NCI-H524 (cell line): ENCODE data around the gene CSRP1.
"Not testable (repeated sequence)": the region's sequence is repeated elsewhere in the genome, so short reads cannot be mapped to it uniquely, and the experiment has no call there.

Experiments
- DNase-seq, 2 experiments: peaks; one replicate each; lab custom pipeline; 2025; lab: John Stamatoyannopoulos, UW

CSRP1 gene

DNA sequence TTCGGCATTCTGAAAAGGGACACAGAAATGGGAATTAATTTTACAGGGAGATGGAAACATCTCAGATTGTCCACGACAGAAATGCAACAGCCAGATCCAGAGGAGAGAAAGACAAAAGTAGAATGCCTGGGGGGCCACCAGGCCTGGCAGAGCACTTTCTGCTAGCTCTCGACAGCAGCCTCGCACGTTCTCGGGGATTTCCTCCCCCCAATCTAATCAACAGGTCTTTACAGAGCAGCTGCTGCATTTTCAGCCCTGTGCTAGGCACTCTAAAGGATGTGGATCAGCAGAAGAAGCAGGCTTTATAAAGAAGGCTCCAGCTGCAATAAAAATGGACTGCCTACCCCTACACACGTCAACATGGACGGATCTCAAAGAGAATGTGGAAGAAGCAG is 10.6 kb downstream of the CSRP1 start:
- DNase-seq, result no peak

DNA sequence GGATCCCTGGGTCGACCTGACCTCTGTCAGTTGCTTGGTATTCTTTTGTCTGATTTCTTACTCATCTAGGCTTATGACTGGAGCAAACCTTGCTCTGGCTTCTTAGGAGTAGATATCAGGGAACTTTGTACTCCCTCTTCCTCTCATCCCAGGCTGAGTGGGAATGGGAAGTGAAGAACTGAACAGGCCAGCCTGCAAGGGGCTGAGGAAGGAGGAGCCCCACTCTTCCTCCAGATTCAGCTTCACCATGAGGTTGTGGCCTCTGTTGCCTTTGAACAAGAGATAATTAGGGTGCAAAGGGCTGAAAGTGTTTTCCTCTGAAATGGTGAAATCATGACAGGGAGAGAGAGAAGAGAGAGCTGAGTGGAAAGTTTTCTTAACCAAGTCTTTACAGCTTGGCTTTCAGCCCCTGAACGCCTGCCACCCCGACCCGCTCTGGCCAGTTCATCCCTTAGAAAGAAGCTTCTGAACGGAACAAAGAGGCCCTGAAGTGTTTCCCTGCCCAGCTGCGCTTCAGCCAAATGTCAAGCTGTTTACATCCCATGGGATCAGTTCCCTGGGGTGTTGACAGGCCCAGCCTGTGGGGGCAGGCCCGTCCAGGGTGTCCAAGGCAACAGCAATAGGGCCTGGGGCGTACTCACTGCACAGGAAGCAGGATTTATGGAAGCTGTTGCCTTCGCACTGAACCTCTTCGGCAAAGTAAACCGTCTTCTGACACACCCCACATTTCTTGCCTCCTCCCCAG is 11.2 kb downstream of the CSRP1 start:
- DNase-seq, result peak in 1 of 2 experiments; percentile 50

DNA sequence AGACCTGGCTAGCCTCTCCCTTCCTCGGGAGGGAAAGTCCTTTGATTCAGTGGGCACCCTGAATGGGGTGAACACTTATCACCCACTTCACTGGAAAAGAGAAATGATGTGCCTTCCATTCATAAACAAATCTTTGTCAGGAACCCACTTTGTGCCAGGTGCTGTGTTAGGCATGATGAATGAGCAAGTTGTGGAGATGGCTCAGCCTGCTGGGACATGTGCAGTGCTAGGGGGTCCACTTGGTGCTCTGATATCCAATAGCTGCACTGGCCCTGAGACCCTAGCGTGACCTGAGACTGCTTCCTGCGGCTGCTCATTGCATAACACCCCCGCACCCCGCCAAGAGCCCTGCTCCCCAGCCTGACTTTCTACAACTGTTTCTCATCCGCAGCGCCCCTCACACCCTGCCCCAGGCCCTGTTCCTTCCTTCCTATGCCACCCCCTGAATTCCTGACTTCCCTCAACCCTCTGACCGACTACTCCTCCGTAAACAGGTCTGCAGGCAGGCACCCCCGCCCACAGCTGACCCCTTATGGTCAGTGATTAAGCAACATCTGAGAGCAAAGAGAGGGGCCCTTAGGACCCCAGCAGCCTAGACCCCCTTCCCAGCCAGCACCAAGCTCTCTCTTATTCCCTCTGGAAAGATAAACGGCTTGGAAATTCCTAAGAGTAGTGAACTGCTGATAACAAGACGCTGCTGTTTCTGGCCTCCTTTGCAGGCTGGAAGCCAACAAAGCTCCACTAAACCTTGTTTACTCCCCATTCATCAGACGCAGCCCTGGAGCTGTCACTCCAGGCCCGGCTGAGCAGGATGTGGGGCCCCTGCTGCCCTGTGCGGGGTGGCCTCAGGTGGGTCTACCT is 12.9 kb downstream of the CSRP1 start:
- no peak for DNase-seq

DNA sequence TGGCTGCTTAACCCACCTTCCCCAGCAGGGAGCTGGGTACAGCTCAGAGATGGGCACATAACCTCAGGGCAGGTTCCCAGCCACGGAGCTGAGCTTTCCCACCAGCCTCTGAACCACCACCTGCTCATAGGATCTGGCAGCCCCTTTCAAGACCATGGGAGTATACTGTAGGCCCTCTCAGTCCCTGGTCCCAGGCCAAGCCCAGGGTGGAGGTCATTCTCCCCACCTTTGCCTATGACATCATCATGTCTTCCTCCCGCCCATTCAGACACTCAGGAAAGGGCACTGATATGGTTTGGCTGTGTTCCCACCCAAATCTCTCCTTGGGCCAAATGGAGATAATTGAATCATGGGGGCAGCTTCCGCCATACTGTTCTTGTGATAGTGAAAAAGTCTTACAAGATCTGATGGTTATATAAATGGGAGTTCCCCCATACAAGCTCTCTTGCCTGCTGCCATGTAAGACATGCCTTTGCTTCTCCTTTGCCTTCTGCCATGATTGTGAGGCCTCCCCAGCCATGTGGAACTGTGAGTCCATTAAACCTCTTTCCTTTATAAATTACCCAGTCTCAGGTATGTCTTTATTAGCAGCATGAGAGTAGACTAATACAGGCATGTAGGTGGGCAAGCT is 13.8 kb downstream of the CSRP1 start:
- DNase-seq, result not testable (repeated sequence)

DNA sequence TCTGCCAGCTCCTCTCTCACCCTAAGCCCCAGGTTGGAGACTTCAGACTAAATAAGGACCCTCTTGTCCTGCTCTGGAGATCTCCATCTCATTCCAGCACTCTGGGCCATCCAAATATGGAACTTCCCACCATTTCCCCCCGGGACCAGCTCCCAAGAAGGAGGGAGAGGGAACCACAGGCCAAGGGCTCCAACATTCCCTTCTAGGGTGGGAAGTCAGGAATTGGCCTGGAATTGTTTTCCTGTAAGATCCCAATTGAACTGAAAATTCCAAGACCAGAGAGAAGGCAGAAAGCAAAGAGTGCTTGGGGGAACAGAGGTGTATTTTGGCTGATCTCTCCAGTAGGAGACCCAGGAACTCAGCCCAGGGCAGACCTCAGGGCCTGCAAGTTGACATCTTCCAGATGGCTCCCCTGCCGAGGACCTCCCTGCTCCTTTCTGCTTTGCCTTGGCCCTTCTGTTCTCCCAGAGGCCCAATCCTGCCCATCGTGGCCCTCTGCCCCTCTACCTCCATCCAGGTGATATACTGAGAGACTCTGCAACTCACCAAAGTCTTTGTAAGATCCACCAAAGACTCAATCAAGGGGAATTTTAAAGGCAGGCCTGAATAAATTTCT is 14.9 kb downstream of the CSRP1 start:
- DNase-seq, result no peak

DNA sequence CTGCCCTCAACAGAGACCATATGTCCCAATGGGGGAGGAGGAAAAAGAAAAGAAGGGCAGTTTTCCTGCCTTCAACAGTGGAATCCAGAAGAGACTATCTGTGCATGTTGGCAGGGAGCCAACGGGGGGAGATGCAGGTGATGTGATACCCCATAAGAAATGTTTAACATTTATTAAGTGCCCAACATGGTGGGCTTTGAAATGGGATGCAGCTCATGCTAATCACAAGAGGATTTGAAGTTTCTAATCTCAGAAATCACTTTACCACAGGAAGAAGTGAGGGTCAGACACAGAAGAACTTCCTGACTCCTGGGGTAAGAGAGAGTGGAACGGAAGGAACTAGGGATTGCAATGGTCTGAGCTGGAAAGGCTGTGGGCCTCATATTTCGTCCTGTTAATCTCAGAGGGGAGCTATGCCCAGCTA is 16.2 kb downstream of the CSRP1 start:
- no peak for DNase-seq

DNA sequence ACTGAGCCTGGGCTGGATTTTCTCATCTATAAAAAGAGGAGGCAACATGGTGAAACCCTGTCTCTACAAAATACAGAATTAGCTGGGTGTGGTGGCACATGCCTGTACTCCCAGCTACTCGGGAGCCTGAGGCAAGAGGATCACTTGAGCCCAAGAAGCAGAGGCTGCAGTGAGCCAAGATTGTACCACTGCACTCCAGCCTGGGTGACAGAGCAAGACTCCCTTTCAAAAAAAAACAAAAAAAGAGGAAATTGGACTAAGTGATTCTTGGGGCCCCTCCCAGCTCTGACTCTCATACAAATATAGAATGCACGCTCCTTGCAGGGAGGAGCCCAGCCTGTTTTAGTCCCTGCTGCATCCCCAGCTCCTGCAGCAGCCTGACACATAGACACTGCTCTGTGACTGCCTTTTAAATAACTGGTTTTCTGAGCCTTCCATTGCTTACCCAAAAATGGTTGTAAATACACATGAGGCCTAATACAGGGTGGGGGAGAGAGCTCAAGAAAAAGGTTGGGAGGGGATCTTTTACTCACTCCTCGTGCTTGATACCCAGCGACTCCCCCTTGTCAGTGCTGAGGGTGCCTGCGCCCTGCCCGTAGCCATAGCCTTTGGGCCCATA is 17.2 kb downstream of the CSRP1 start:
- DNase-seq, result no peak

DNA sequence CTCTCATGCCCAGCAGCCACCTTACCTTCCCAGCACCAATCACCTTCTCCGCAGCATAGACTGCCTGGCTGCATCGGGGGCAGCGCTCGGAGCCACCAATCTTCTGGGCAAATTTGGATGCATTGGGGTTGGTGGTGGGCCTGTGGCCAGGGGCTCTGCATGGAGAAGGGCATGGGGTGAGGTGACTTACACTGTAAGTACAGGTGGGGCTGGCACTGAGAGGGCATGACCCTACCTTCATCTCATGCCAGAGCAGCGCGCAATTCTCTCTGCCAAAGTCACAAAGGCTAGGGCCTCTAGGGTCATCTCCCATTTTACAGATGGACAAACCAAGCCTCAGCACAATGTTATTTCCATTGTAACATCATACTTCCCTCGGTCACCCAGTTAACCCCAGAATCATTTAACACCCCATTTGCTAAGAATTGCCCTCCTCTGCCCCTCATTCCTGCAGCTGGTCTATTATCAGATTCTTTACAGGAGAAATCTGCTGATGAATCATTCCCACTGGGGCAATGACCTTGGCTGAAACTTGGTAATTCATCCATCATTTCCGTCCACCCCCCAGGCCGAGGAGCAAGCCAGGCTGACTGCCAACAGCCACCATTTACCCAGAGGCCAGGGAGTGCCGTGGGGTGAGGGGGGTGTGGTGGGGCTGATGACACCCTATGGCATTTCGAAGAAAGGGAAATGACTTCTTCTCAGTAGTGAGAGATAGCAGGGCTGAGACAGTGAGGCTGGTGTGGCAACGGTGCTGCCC is 17.9 kb downstream of the CSRP1 start:
- no peak for DNase-seq

DNA sequence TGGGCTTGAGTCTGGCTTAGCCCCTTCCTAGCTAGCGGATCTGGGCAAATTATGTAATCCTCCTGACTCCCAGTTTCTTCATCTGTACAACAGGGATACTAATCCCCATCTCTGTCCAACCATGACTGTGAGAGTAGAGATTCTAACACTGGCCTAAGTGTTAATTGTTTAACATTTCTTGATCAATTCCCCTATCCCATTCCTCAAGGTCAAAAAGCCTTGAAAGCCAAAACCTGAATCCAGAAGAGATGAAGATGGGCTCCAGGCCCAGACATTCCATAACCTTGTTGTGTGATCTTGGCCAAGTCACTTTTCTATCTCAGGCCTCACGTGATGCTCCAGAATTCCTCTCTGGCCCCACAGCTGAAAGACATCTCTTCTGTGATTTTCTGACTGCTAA is 19.2 kb downstream of the CSRP1 start:
- DNase-seq, result no peak

DNA sequence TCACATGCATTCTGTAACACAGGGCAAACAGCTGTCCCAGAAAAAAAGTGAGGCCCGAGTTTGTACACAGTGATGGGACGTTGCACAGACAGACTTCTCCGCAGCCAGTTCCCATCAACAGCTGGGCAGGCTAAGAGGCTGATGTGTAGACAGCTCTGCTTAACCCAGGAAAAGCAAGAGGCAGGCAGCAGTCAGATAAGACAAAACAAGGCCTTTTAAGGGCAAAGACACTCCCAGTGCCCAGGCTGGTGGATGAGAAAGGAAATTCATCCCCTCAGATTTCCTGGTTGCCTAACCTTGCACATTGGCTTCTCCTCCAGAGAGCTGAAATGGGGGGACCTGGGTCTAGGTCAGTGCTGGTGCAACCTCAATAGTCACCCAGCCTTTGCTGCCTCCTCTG is 20.7 kb downstream of the CSRP1 start:
- DNase-seq, result no peak

DNA sequence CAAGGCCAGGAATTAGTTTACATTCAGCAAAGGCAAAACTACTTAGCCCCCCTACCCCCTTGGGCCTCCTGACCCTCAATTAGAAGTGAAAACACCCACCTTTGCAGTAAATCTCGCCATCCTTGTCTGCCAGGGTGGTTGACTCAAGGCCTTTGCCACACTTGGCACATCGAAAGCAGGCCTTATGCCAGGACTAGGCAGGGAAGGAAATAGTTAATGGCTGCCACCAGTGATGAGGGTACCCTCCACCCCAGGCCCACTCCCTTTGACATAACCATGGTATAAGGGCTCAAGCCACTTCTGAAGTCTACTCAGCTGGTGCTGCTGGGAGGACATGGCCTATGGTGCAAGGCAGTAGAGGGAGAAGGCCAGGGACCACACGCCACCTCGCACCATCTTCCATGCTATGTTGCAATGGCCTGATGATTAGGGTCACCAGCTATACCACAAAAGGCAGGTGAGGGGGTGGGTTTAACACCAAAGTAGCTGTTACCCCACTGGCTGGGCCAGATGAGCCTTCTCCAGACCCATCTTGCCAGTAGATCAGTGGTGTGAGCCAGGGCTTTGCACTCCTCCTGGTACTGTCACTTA is 21.6 kb downstream of the CSRP1 start:
- DNase-seq, result no peak

DNA sequence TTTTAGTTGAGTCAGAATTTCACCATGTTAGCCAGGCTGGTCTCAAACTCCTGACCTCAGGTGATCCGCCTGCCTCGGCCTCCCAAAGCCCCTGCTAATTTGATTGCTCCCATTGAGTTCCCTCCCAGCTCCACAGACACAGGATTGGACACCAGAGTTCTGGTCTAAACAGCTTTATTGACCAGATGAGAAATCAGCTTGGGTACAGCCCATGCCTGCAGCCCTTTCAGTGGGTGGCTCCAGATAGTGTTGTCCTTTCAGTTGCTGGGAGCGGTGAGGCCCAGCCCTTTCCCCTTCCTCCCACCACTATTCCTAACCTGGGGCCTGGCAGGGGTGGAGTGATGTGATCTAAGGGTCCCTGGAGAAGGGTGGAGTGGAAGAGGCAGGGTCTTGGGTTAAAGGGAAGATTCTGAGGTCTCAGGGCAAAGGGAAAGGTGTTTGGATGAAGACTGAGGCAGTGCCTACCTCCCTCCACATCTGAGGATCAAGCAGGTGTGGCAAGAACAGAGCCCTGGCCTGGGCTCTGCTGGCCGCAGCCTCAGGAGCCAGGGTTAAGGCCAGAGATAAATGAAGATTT is 23.5 kb downstream of the CSRP1 start:
- no peak for DNase-seq

DNA sequence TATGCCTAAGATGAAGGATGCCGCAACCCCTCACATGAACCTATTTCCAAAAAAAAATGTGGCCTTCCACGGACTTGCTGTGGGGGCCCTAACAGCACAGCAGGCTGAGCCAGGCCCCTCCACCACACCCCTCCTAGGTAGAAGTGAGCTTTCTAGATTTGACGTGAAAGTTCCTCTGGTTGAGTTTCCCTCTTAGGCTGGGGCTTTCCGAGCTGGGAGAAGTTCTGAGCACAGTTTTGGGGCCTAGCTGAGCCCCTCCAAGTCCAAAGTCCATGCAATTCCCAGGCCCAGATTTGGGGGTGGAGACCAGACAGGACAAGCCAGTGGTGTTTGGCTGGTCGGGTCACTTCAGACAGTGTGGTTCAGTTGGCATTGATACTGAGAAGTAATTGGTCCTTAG is 24.2 kb downstream of the CSRP1 start:
- DNase-seq, result no peak

DNA sequence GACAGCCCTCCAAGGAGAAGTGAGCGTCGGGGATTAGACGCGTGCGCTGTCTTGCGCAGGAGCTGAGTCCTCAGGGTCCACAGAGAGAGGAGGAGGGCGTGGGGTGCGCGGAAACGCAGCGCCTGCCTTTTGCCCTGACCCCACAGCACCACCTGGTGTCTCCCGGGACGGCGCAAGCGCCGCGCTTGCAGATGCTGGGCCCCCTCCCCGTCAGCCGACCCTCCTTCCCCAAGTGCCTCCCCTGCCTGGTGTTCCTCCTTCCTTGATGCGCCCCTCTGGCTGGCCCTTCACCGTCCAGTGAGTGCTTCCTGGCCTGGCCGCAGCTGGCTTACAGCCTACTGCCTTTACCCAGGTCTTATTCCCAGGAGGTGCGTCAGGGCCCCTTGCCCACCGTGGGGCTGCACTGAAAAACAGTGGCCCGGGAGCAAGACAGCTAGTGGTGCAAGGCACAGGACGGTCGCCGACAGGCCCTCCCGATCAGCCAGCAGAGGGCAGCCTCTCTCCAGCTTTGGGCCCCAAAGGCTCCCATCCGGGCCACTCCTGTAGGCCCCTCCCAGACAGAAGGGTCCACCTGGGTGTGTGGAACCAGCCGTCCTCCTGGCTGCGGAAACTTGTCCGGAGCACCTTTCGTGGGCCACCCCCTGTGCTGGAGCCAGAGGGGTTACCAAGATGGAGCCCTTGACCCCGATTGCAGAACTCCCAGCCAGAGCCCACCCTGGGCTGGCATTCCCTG is 25.0 kb downstream of the CSRP1 start:
- peak; percentile 61 to 78 for DNase-seq

DNA sequence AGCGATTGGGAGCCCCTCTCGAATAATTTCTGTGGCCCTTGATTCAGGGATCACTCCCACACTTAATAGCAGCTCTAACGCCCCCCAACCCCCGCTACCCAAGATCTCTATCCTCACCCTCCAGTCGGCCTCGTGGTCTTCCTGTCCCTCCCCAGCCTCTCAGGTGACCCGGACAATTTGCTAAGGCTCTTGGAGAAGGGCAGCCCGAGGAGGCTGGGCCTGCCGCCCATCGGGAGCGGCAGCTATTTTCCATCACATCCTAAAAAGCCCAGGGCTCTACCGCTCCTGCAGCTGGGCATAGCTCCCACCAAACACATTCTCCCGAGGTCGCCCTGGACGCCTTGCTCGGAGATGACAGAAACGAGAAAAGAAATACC is 25.9 kb downstream of the CSRP1 start:
- peak in 1 of 2 experiments; percentile 17 for DNase-seq

DNA sequence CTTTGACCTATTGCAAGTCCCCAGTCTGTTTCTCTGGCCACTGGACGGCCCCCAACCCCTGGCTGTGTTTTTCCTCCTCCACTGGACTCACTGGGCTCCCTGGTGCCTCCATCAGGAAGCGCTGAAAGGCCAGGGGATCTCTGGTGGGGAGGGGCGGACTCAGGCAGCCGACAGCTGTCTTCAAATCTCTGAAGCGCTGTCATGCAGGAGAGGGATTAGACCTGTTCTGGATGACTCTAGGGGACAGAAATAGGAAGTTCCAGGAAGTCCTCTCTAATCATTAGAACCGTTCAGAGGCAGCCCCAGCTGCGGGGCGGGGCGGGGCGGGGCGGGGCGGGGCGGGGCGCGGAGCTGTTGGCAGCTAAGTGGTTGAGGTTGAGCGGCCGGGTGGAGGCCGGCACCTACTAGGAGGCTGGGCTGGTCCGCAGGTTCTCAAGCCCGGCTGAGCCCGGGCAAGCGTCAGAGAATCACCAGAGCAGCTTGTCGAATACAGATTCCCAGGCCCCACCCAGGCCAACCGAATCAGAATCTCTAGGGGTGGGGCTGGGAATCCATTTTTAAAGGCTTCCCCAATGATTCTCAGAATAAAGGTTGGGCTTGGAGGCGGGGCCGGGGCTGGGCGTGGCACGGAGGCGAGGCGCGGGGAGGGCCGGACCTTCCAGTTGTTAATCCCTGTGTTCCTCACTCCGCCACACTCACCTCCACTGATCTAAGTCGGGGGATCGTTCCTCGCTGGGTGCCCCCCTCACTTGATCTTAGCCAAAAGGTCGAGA is 26.5 kb downstream of the CSRP1 start:
- DNase-seq, result peak; percentile 72 to 85

DNA sequence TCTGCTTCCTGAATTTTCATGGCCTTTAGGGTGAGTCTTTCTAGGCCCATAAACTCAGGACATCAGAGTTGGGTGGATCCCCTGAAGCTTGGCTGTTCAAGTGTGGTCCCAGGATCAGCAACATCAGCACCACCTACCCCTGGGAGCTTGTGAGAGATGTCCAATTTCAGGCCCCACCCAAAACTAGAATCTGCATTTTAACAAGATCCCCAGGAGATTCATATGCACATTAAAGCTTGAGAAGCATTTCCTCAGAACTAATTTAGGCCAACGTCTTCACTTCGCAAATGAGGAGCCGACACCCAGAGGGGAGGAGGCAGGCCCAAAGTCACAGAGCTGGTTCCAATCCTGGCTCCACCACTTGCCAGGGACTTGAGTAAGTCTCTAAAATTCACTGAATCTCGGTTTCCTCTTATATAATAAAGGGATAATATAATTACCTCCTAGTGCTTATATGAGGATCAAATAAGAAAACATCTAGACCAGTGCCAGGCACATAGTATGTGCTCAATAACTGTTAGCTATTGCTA is 27.7 kb downstream of the CSRP1 start:
- no peak for DNase-seq

DNA sequence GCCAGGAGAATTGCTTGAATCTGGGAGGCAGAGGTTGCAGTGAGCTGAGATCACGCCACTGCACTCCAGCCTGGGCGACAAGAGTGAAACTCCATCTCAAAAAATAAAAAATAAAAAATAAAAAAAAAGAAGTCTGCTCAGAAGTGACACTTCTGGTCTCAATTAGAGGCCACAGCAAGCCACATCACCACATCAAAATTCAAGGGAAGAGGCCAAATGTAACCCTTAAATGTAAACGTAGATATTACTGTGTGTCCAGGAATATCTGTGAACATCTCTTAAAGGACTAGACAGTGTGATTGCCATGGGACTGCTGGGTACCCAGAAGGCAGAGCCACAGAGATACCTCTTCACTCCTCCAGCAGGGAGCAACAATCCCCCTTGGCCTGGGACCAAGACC is 28.3 kb downstream of the CSRP1 start:
- DNase-seq, result not testable (repeated sequence)
